ENCODE data around the gene TESK2.

The TESK2 gene

DNA sequence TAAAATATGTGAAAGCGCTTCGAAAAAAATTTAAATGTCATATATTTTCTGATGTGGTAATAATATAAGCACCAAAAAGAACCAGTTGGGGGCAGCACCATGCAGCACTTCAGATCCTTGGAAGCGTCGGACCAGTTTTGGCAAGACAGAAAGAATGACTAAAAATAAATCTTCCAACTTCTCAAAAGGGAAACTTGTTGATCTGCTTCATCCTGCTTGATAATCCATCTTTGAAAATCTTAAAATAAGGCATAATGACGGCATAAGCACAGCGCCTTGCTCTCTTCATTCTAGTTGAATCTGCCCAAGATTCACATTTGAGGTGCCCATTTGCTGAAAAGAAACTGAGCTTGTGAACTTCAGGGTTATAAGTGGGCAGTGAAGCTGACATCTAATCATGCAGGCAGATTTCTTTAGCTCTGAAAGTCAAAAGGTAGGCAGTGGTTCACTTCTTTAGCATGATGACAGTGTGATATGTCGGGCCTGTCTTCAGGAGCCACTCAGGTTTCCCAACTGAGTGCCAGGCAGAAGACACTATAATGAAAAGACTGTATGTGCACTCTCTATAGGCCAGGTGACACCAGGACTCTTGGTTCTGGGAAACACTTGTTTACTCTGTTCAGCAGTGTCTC lies 131.0 kb downstream of the TESK2 start:
- DNase-seq (ENCODE audit: low read depth): peak; percentile 84
- H3K4me3 ChIP-seq (replicated peaks; ENCODE audit: low read depth, low read length): no peak overlapping the region
- peak; percentile 64 for TF ChIP-seq CTCF (IDR thresholded peaks at IDR 0.05; ENCODE audit: low read length, missing control alignments)

DNA sequence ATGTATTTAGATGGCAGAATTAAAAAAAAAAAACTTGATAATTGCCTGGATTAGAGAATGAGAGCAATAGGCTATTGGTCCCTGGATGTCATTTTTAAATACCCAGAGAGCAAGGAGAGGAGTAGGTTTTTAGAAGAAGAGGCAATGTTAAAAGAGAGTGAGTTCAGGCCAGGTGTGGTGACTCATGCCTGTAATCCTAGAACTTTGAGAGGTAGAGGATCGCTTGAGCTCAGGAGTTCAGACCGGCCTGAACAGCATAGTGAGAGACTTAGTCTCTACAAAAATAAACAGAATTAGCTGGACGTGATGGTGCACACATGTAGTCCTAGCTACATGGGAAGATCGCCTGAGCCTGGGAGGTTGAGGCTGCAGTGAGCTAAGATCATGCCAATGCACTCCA lies 134.8 kb downstream of the TESK2 start:
- no peak for TF ChIP-seq CTCF (IDR thresholded peaks at IDR 0.05; ENCODE audit: low read length, missing control alignments)
- no peak overlapping the region for H3K4me3 ChIP-seq (replicated peaks; ENCODE audit: low read depth, low read length)
- no peak for DNase-seq (ENCODE audit: low read depth)

- no peak for TF ChIP-seq CTCF (IDR thresholded peaks at IDR 0.05; ENCODE audit: low read length, missing control alignments)
- DNase-seq (ENCODE audit: low read depth): no peak
- H3K4me3 ChIP-seq (replicated peaks; ENCODE audit: low read depth, low read length): no peak overlapping the region
Measured at GRCh38 chr1:45355683-45356082, 135.3 kb downstream of the TESK2 start.

- H3K4me3 ChIP-seq (replicated peaks; ENCODE audit: low read depth, low read length): no peak overlapping the region
- TF ChIP-seq CTCF (IDR thresholded peaks at IDR 0.05; ENCODE audit: low read length, missing control alignments): no peak
- DNase-seq (ENCODE audit: low read depth): no peak
Measured at GRCh38 chr1:45354838-45355237, 136.1 kb downstream of the TESK2 start.

GRCh38 chr1:45353685-45354084 lies 137.3 kb downstream of the TESK2 start:
- TF ChIP-seq CTCF (IDR thresholded peaks at IDR 0.05; ENCODE audit: low read length, missing control alignments): no peak
- no peak overlapping the region for H3K4me3 ChIP-seq (replicated peaks; ENCODE audit: low read depth, low read length)
- DNase-seq (ENCODE audit: low read depth): no peak

DNA sequence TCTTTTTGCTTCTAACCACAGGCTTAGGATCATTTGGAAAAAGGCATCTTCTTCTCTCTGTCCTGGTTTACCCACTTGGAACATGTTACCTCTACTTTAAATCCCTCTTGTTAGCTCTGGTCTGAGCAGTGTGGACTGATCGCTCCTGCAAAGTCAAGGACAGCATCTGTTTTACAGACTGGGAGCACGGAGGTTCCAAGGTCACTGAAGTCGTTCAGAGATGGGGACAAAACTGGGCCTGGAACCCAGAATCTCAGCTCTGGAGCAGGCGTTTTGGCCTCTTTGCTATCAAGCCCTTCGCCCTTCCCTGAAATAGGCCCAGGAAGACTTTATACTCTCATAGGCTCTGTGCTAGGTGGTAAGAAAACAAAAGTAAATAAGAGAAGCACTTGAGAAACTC lies 139.5 kb downstream of the TESK2 start:
- DNase-seq (ENCODE audit: low read depth): no peak
- no peak for TF ChIP-seq CTCF (IDR thresholded peaks at IDR 0.05; ENCODE audit: low read length, missing control alignments)
- H3K4me3 ChIP-seq (replicated peaks; ENCODE audit: low read depth, low read length): no peak overlapping the region

- no peak for DNase-seq (ENCODE audit: low read depth)
- TF ChIP-seq CTCF (IDR thresholded peaks at IDR 0.05; ENCODE audit: low read length, missing control alignments): no peak
- no peak overlapping the region for H3K4me3 ChIP-seq (replicated peaks; ENCODE audit: low read depth, low read length)
Measured at GRCh38 chr1:45348966-45349677, 141.8 kb downstream of the TESK2 start.

Measured in fibroblast of pulmonary artery (primary cell).